ENCODE results near the gene SP5.

SP5 gene

DNA sequence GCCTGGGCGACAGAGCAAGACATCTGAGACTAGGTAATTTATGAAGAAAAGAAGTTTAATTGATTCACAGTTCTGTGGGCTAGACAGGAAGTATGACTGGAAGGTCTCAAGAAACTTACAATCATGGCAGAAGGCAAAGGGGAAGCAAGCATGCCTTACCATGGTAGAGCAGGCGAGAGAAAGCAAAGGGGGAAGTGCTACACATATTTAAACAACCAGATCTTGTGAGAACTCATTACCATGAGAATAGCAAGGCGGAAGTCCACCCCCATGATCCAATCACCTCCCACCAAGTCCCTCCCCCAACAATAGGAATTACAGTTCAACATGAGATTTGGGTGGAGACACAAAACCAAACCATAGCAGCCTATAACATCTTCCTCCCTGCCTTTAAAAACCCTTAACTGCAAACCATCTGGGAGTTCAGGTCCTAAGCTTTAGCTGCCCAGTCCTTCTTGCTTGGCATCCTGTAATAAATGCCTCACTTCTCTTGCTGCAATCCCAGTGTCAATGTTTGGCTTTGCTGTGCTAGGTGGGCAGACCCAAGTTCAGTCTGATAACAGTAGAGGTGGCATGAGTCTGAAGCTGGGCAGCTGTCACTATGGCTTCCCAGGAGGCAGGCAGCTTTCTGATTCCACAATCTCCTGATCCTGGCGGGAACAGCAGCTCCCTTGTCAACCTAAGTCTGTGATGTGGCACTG lies 11.2 kb upstream of the SP5 start:
- no peak overlapping the region for H3K27ac ChIP-seq (ENCODE audit: low read depth, low read length)
- no peaks in the 10 kb centered on the region for H3K9me3 ChIP-seq (ENCODE audit: insufficient read depth, low read length)
- H3F3A ChIP-seq (ENCODE audit: insufficient read depth), result no peaks in the 10 kb centered on the region
- H2AFZ ChIP-seq (ENCODE audit: low read depth, low read length, severe bottlenecking), result no peak overlapping the region
- no peak overlapping the region for H3K4me2 ChIP-seq (ENCODE audit: low read depth, low read length, poor library complexity, severe bottlenecking)
- no peaks in the 10 kb centered on the region for H3K36me3 ChIP-seq (ENCODE audit: low read length)
- no peaks in the 10 kb centered on the region for H3K79me2 ChIP-seq (ENCODE audit: insufficient read depth, low read length)
- no peak overlapping the region for H3K9ac ChIP-seq (ENCODE audit: low read length)
- H3K27me3 ChIP-seq (ENCODE audit: low read length), result no peaks in the 10 kb centered on the region; the same call in 1 of the 2 replicates
- H3K9me2 ChIP-seq (replicated peaks; ENCODE audit: insufficient read depth, low read length), result no peaks in the 10 kb centered on the region
- H3K4me3 ChIP-seq (ENCODE audit: insufficient read depth, low read length, poor library complexity, severe bottlenecking), result no peak overlapping the region
- H4K20me1 ChIP-seq (ENCODE audit: low read depth, low read length), result no peaks in the 10 kb centered on the region
- TF ChIP-seq EZH2phosphoT487 (conservative IDR thresholded peaks at IDR 0.05; ENCODE audit: low read length) (no peak), CTCF (IDR thresholded peaks at IDR 0.05; ENCODE audit: insufficient read depth, low read length, poor library complexity, severe bottlenecking) (no peak)

GRCh38 chr2:170707821-170708795 lies 7.0 kb upstream of the SP5 start:
- Histone ChIP-seq H3K4me2 (ENCODE audit: low read depth, low read length, poor library complexity, severe bottlenecking) (no peak overlapping the region), H3K4me3 (ENCODE audit: insufficient read depth, low read length, poor library complexity, severe bottlenecking) (no peak overlapping the region), H3K27ac (ENCODE audit: low read depth, low read length) (no peak overlapping the region), H4K20me1 (ENCODE audit: low read depth, low read length) (no peaks in the 10 kb centered on the region), H3K27me3 (ENCODE audit: low read length) (no peaks in the 10 kb centered on the region; the same call in 1 of the 2 replicates), H3K9me2 (replicated peaks; ENCODE audit: insufficient read depth, low read length) (no peaks in the 10 kb centered on the region), H3K9me3 (ENCODE audit: insufficient read depth, low read length) (no peaks in the 10 kb centered on the region), H3F3A (ENCODE audit: insufficient read depth) (no peaks in the 10 kb centered on the region), H3K9ac (ENCODE audit: low read length) (no peak overlapping the region), H3K36me3 (ENCODE audit: low read length) (no peaks in the 10 kb centered on the region), H3K79me2 (ENCODE audit: insufficient read depth, low read length) (no peaks in the 10 kb centered on the region), H2AFZ (ENCODE audit: low read depth, low read length, severe bottlenecking) (no peak overlapping the region)
- TF ChIP-seq CTCF (IDR thresholded peaks at IDR 0.05; ENCODE audit: insufficient read depth, low read length, poor library complexity, severe bottlenecking) (no peak), EZH2phosphoT487 (conservative IDR thresholded peaks at IDR 0.05; ENCODE audit: low read length) (no peak)

DNA sequence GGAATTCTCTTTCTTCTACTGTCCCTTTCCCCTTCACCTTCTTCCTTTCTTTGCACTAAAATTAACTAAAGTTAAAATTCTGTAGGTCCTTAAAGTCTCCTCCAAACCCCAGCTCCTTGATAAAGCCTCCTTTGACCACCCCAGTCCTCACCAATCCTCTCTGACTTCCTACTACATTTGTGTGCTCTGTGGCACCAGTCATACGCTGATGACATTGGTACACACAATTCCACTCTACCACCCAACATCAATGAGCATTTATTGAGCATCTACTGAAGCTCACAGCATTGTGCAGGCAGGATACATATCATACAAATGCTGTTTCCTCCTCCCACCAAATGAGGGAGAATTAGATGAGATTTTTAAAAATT lies 4.5 kb upstream of the SP5 start:
- no peaks in the 10 kb centered on the region for H4K20me1 ChIP-seq (ENCODE audit: low read depth, low read length)
- H3K36me3 ChIP-seq (ENCODE audit: low read length), result no peaks in the 10 kb centered on the region
- H3K9ac ChIP-seq (ENCODE audit: low read length), result no peak overlapping the region
- no peak for TF ChIP-seq CTCF (IDR thresholded peaks at IDR 0.05; ENCODE audit: insufficient read depth, low read length, poor library complexity, severe bottlenecking)
- TF ChIP-seq EZH2phosphoT487 (conservative IDR thresholded peaks at IDR 0.05; ENCODE audit: low read length), result no peak
- no peaks in the 10 kb centered on the region for H3K9me2 ChIP-seq (replicated peaks; ENCODE audit: insufficient read depth, low read length)
- H3F3A ChIP-seq (ENCODE audit: insufficient read depth), result no peaks in the 10 kb centered on the region
- H3K27ac ChIP-seq (ENCODE audit: low read depth, low read length), result no peak overlapping the region
- H3K9me3 ChIP-seq (ENCODE audit: insufficient read depth, low read length), result no peaks in the 10 kb centered on the region
- H3K27me3 ChIP-seq (ENCODE audit: low read length), result no peaks in the 10 kb centered on the region; the same call in 1 of the 2 replicates
- H3K4me2 ChIP-seq (ENCODE audit: low read depth, low read length, poor library complexity, severe bottlenecking), result no peak overlapping the region
- no peak overlapping the region for H2AFZ ChIP-seq (ENCODE audit: low read depth, low read length, severe bottlenecking)
- H3K4me3 ChIP-seq (ENCODE audit: insufficient read depth, low read length, poor library complexity, severe bottlenecking), result no peak overlapping the region
- no peaks in the 10 kb centered on the region for H3K79me2 ChIP-seq (ENCODE audit: insufficient read depth, low read length)

All from SU-DHL-6 (cell line).